GM12892 (cell line): ENCODE data around the gene CRTAP.

ENCODE experiments used
- POLR2AphosphoS5 ChIP-seq: IDR thresholded peaks from 2 replicates; pipeline ENCODE4 v1.6.1; 2011; ENCODE audit warnings: low read depth, low read length, control low read depth
- TAF1 ChIP-seq: IDR thresholded peaks from 2 replicates; pipeline ENCODE4 v1.6.1; 2011; ENCODE audit warnings: low read depth, mild to moderate bottlenecking, control low read depth, low read length, borderline replicate concordance

- TF ChIP-seq POLR2AphosphoS5 (no peak), TAF1 (no peak)
Measured at GRCh38 chr3:33166095-33166494, 52.3 kb downstream of the CRTAP start.
